ENCODE measurements around the gene DIDO1.

The DIDO1 gene

GRCh38 chr20:62845416-62846160 lies 80.7 kb downstream of the DIDO1 start:
- DNase-seq (ENCODE audit: low read depth), result peak; percentile 6
- H3K4me3 ChIP-seq (ENCODE audit: low read length), result no peak overlapping the region
- TF ChIP-seq CTCF (conservative IDR thresholded peaks at IDR 0.05; ENCODE audit: low read length), result no peak

GRCh38 chr20:62844182-62844581 lies 82.1 kb downstream of the DIDO1 start:
- no peak for DNase-seq (ENCODE audit: low read depth)
- no peak for TF ChIP-seq CTCF (conservative IDR thresholded peaks at IDR 0.05; ENCODE audit: low read length)
- no peak overlapping the region for H3K4me3 ChIP-seq (ENCODE audit: low read length)

DNA sequence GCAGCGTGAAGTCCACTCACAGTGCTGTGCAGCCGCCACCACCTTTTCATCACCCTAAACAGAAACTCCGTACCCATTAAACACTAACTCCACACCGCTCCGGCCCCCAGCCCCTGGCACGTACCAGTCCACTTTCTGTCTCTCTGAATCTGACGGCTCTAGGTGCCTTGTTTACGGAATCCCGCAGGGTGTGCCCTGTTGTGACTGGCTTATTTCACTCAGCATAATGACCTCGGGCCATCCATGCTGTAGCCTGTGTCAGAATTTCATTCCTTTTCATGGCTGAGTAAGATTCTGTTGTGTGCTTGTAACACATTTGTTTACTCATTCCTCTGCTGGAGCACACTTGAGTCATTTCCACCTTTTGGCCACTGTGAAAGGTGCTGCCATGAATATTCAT lies 82.6 kb downstream of the DIDO1 start:
- no peak for TF ChIP-seq CTCF (conservative IDR thresholded peaks at IDR 0.05; ENCODE audit: low read length)
- DNase-seq (ENCODE audit: low read depth), result no peak
- H3K4me3 ChIP-seq (ENCODE audit: low read length), result no peak overlapping the region

- H3K4me3 ChIP-seq (ENCODE audit: low read length), result no peak overlapping the region
- TF ChIP-seq CTCF (conservative IDR thresholded peaks at IDR 0.05; ENCODE audit: low read length), result no peak
- no peak for DNase-seq (ENCODE audit: low read depth)
Measured at GRCh38 chr20:62841705-62842212, 84.5 kb downstream of the DIDO1 start.

DNA sequence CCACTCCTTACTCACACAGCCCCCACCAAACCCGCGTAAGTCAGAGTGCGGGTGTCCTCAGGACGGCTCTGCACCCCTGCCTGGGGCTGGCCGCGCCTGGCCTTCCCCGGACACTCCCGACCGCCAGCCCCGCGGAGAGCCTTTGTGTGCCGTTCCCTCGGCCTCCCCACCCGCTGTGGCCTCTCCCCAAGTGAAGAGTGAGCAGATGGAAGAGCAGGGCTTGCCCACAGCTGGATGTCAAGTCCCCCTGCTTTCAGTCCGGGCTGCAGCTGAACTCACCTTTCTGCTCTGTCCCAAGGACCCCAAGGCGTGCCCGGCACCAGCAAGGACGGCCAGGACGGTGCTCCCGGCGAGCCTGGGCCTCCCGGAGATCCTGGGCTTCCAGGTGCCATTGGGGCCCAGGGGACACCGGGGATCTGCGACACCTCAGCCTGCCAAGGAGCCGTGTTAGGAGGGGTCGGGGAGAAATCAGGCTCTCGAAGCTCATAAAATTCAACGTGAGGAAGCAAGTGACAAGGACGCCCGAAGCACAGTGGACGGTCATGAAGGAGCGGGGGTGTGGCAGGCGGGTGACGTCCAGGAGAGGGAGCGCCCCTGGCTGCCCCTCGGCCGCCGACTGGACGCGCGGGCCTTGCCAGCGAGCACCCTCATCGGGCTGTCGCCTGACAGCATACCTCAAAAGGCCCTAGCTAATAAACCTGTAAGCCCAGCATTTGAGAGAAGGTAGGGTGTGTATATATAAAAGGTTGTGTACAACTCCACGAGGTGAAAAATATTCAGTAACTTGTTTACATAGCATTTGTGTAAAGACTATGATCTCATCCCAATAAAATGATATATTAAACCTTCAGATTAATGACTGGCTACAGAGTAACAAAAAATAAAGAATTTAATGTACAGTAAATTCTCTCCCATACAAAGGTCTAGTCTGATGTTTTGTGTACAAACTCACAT lies 85.8 kb downstream of the DIDO1 start:
- H3K4me3 ChIP-seq (ENCODE audit: low read length), result no peak overlapping the region
- no peak for DNase-seq (ENCODE audit: low read depth)
- no peak for TF ChIP-seq CTCF (conservative IDR thresholded peaks at IDR 0.05; ENCODE audit: low read length)

DNA sequence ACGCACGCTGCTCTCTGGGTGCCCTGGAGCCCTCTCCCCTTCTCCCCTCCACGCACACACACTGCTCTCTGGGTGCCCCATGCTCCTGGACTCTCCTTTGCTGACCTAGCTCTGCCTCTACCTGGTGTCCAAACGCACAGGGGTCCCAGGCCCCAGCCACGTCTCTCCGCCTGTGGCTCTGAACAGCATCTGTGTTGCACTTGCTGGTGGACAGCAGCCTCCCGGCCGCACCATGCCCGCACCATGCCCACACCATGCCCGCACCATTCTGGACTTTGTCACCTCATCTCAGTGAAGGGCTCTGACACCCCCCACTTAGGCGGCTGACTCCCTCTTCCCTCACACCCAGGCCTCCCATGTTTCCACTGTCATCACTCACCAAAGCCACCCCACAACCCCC lies 86.5 kb downstream of the DIDO1 start:
- TF ChIP-seq CTCF (conservative IDR thresholded peaks at IDR 0.05; ENCODE audit: low read length), result no peak
- DNase-seq (ENCODE audit: low read depth), result no peak
- H3K4me3 ChIP-seq (ENCODE audit: low read length), result no peak overlapping the region
